HuH-7 (cell line): ENCODE measurements around the gene PDGFRB.

Experiments used
- DNase-seq: peaks from one replicate; pipeline ENCODE4 v3.0.0; 2011; ENCODE audit warnings: low spot score

The PDGFRB gene

GRCh38 chr5:150129813-150130492 lies 25.7 kb downstream of the PDGFRB start:
- peak; percentile 97 for DNase-seq

- DNase-seq = no peak
These were observed 26.2 kb downstream of the PDGFRB start for GRCh38 chr5:150129454-150129812.

- DNase-seq = no peak
These were observed 28.8 kb downstream of the PDGFRB start for GRCh38 chr5:150126921-150127265.

GRCh38 chr5:150126199-150126920 lies 29.3 kb downstream of the PDGFRB start:
- DNase-seq = no peak

GRCh38 chr5:150125334-150125733 lies 30.3 kb downstream of the PDGFRB start:
- no peak for DNase-seq

GRCh38 chr5:150124596-150124995 lies 31.0 kb downstream of the PDGFRB start:
- DNase-seq = no peak

- no peak for DNase-seq
These were observed 31.5 kb downstream of the PDGFRB start for GRCh38 chr5:150124111-150124557.

GRCh38 chr5:150123542-150123941 lies 32.1 kb downstream of the PDGFRB start:
- no peak for DNase-seq

- no peak for DNase-seq
These were observed 32.8 kb downstream of the PDGFRB start for GRCh38 chr5:150122536-150123481.

- peak; percentile 76 for DNase-seq
These were observed 33.5 kb downstream of the PDGFRB start for GRCh38 chr5:150122158-150122510.

GRCh38 chr5:150121448-150122157 lies 34.0 kb downstream of the PDGFRB start:
- DNase-seq = no peak

GRCh38 chr5:150120617-150121447 lies 34.8 kb downstream of the PDGFRB start:
- DNase-seq = no peak

GRCh38 chr5:150120062-150120441 lies 35.6 kb downstream of the PDGFRB start:
- no peak for DNase-seq

- DNase-seq = no peak
These were observed 36.1 kb downstream of the PDGFRB start for GRCh38 chr5:150119421-150120061.

GRCh38 chr5:150118561-150119229 lies 37.0 kb downstream of the PDGFRB start:
- DNase-seq = no peak

- no peak for DNase-seq
These were observed 37.6 kb downstream of the PDGFRB start for GRCh38 chr5:150117945-150118560.

GRCh38 chr5:150116667-150117400 lies 38.8 kb downstream of the PDGFRB start:
- DNase-seq = no peak

GRCh38 chr5:150114773-150115408 lies 40.8 kb downstream of the PDGFRB start:
- DNase-seq = no peak
